Left lung (tissue), 10 donors: ENCODE data around the gene PSKH1. TPM values are rescaled to one million over a fixed set of nuclear protein-coding genes. Genes with fewer than 3 reads are reported as not detected.
A peak's percentile ranks its signal among the peaks of the same experiment; 100 is the strongest.

Experiments used
- ATAC-seq: fragments of 200-7000 bp; cut with Tn5 transposase; one replicate; pipeline ENCODE4 v1.9.1; 2020; ENCODE audit warnings: moderate library complexity
- DNase-seq, 4 donors: peaks; one replicate each; pipeline ENCODE4 v3.0.0-alpha.2; 2013 to 2020
- H3K27ac ChIP-seq, 2 donors: fragments of 200-600 bp; sonication (generic) in 1 of 2; one replicate each; pipeline versions ENCODE4 v1.5.0 to v1.8.0; 2020 to 2021
- H3K27me3 ChIP-seq, 2 donors: fragments of 200-600 bp; sonication (generic) in 1 of 2; one replicate each; pipeline versions ENCODE4 v1.5.0 to v1.8.0; 2020 to 2021
- H3K36me3 ChIP-seq, 2 donors: fragments of 200-600 bp; sonication (generic) in 1 of 2; one replicate each; pipeline versions ENCODE4 v1.5.0 to v1.8.0; 2020 to 2021
- H3K4me1 ChIP-seq, 2 donors: fragments of 200-600 bp; one replicate each; pipeline ENCODE4 v1.8.0; 2021
- H3K4me3 ChIP-seq, 2 donors: fragments of 200-600 bp; sonication (generic) in 1 of 2; one replicate each; pipeline versions ENCODE4 v1.5.0 to v1.8.0; 2020 to 2021; ENCODE audit warnings: mild to moderate bottlenecking in 1 of 2
- H3K9me3 ChIP-seq, 2 donors: fragments of 200-600 bp; sonication (generic) in 1 of 2; one replicate each; pipeline versions ENCODE4 v1.5.0 to v1.8.0; 2020 to 2021
- intact Hi-C, 2 donors: fragments of 100-400 bp; cut with DNase I; formaldehyde crosslinking; loops; one replicate each; pipeline versions ENCODE4 v1.11.2 to v1.14.2; 2022
- polyA plus RNA-seq, 6 donors: library from polyadenylated mRNA; unstranded; fragments of 120-200 nt; gene quantifications; one replicate each; pipeline ENCODE4 v1.2.1, GENCODE V29; 2013; ENCODE audit not compliant: insufficient read length in 6 of 6
- total RNA-seq, 2 donors: library from RNA; stranded (reverse); fragmentation: NEBNext Ultra II Directional; extraction: Animal tissue kit (Norgen Biotek cat#: 25700); gene quantifications; one replicate each; pipeline ENCODE4 v1.2.1, GENCODE V29; 2021
- TF ChIP-seq, protein P1 (sequence below), 2 donors: fragments of 200-600 bp; sonication (generic) in 1 of 2; IDR thresholded peaks; one replicate each; pipeline versions ENCODE4 v1.5.0 to v1.8.0; 2021; ENCODE audit warnings: antibody characterized with exemption in 2 of 2
- donor health status: DM: no; HTN: yes; CAD: no.
- donor health status: DM: no; HTN: no; CAD: no.

Gene PSKH1
- total and polyA plus RNA-seq, 8 donors: 20.8 to 32.1 (median 29.0) TPM

DNA sequence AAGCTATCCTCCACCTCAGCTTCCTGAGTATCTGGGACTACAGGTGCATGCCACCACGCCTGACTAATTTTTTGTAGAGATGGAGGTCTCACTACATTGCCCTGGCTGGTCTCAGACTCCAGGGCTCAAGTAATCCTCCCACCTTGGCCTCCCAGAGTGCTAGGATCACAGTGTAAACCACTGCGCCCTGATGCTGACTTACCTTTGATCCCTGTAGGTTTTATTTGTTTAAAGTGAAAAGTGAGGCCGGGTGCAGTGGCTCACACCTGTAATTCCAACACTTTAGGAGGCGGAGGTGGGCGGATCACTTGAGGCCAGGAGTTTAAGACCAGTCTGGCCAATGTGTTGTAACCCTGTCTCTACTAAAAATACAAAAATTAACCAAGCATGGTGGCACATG lies 8.7 kb downstream of the PSKH1 start:
- intact Hi-C loops: no loop called here
- Histone ChIP-seq H3K27me3 (no peaks in the 10 kb centered on the region), H3K4me1 (peaks cover 0 to 23% of the 10 kb centered on the region in 2 donors), H3K9me3 (no peaks in the 10 kb centered on the region), H3K36me3 (peaks cover 0 to 14% of the 10 kb centered on the region in 2 donors), H3K27ac (no peak overlapping the region), H3K4me3 (no peak overlapping the region)
- DNase-seq (no peak), ATAC-seq (no peak)
- TF ChIP-seq, protein P1, sequence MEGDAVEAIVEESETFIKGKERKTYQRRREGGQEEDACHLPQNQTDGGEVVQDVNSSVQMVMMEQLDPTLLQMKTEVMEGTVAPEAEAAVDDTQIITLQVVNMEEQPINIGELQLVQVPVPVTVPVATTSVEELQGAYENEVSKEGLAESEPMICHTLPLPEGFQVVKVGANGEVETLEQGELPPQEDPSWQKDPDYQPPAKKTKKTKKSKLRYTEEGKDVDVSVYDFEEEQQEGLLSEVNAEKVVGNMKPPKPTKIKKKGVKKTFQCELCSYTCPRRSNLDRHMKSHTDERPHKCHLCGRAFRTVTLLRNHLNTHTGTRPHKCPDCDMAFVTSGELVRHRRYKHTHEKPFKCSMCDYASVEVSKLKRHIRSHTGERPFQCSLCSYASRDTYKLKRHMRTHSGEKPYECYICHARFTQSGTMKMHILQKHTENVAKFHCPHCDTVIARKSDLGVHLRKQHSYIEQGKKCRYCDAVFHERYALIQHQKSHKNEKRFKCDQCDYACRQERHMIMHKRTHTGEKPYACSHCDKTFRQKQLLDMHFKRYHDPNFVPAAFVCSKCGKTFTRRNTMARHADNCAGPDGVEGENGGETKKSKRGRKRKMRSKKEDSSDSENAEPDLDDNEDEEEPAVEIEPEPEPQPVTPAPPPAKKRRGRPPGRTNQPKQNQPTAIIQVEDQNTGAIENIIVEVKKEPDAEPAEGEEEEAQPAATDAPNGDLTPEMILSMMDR (IDR thresholded peaks at IDR 0.05): no peak

DNA sequence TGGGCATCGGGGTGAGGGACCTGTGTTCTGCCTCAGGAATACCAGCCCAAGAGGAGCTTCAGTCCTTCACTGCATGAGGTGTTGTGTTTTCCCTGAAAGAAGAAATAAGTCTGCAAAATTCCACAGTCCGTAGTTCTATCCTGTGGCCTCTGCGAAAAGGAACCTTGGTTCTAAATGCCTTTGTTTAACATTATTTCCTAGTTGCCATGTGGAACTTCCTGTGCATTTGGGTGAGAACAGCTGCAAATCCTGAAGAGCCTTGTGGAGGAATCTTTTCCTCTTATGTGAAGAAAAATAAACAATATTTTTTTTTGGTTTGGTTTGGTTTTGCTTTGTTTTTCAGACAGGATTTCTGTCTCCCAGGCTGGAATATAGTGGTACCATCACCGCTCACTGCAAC lies 9.8 kb downstream of the PSKH1 start:
- TF ChIP-seq, protein P1 (IDR thresholded peaks at IDR 0.05): no peak
- Histone ChIP-seq H3K4me3 (no peak overlapping the region), H3K9me3 (no peaks in the 10 kb centered on the region), H3K27me3 (no peaks in the 10 kb centered on the region), H3K27ac (peak overlapping the region in 1 of 2 donors; percentile 13), H3K36me3 (peaks cover 0 to 14% of the 10 kb centered on the region in 2 donors), H3K4me1 (peaks cover 0 to 14% of the 10 kb centered on the region in 2 donors)
- intact Hi-C loops: no loop called here
- DNase-seq (no peak), ATAC-seq (no peak)

DNA sequence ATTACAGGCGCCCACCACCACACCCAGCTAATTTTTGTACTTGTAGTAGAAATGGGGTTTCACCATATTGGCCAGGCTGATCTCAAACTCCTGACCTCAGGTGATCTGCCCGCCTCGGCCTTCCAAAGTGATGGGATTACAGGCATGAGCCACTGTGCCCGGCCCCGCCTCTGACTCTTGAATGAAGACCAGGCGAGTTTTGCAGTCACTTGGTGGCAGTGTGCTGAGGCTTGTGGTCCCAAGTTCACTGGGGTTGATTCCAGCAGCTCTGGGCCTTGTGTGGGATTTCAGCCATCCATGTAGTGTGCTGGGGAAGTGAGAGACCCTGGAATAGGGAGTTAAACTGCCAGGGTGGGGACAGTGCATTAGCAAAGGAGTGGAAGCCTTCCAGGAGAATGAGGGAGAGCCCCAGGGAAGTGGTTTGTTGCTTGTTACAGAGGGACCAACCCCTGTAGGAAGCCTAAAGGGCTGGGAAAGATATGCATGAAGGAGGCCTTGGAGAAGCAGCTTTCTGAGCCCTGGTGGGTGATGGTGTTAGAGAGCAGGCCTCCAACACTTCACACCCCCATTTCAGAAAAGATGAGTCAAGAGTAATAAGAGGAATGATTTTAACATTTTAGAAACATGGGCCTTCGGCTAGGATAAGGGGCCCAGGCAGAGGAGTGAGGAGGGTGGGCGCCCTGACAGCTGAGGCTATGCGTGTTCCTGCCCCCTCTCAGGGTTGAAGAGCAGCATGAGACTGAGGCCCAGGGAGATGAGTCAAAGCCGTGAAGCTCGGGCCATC lies 14.5 kb downstream of the PSKH1 start:
- Histone ChIP-seq H3K9me3 (no peaks in the 10 kb centered on the region), H3K4me1 (peaks cover 0 to 5% of the 10 kb centered on the region in 2 donors), H3K27me3 (no peaks in the 10 kb centered on the region), H3K36me3 (peaks cover 0 to 48% of the 10 kb centered on the region in 2 donors), H3K4me3 (no peak overlapping the region), H3K27ac (no peak overlapping the region)
- TF ChIP-seq, protein P1 (IDR thresholded peaks at IDR 0.05): no peak
- DNase-seq: no peak
- no peak for ATAC-seq
- intact Hi-C loops: no loop called here

DNA sequence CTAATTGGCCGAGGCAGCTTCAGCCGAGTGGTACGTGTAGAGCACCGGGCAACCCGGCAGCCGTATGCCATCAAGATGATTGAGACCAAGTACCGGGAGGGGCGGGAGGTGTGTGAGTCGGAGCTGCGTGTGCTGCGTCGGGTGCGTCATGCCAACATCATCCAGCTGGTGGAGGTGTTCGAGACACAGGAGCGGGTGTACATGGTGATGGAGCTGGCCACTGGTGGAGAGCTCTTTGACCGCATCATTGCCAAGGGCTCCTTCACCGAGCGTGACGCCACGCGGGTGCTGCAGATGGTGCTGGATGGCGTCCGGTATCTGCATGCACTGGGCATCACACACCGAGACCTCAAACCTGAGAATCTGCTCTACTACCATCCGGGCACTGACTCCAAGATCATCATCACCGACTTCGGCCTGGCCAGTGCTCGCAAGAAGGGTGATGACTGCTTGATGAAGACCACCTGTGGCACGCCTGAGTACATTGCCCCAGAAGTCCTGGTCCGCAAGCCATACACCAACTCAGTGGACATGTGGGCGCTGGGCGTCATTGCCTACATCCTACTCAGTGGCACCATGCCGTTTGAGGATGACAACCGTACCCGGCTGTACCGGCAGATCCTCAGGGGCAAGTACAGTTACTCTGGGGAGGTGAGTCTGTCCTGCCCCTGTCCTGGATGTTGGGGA lies 16.1 kb downstream of the PSKH1 start:
- H3K27me3 ChIP-seq: no peaks in the 10 kb centered on the region
- peaks cover 0 to 39% of the 10 kb centered on the region in 2 donors for H3K36me3 ChIP-seq
- no peaks in the 10 kb centered on the region for H3K4me1 ChIP-seq
- no peaks in the 10 kb centered on the region for H3K9me3 ChIP-seq
- DNase-seq (no peak), ATAC-seq (no peak)
- intact Hi-C loops: no loop called here
- no peak overlapping the region for H3K4me3 ChIP-seq
- no peak overlapping the region for H3K27ac ChIP-seq
- TF ChIP-seq, protein P1 (IDR thresholded peaks at IDR 0.05): no peak

DNA sequence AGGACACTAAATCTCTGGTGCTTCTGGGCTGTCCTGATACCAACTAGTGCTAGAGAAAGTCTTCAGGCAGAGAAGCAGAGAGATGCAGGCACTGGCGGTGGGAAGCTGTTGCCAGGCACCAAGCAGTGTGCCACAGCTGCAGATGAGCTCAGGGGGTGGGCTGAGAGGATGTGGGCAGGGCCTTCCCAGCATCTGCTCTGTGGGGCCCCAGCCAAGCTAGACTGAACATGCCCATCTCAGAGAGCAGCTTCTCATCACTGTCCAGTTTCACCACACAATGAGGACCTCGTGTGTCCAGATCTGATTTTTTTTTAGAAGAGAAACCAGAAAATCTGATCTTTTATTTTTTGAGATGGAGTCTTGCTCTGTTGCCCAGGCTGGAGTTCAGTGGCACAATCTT lies 17.1 kb downstream of the PSKH1 start:
- Histone ChIP-seq H3K9me3 (no peaks in the 10 kb centered on the region), H3K27ac (no peak overlapping the region), H3K4me1 (no peaks in the 10 kb centered on the region), H3K27me3 (no peaks in the 10 kb centered on the region), H3K36me3 (peaks cover 0 to 42% of the 10 kb centered on the region in 2 donors), H3K4me3 (no peak overlapping the region)
- TF ChIP-seq, protein P1 (IDR thresholded peaks at IDR 0.05): no peak
- DNase-seq (no peak), ATAC-seq (peak; percentile 26)
- intact Hi-C loops: no loop called here
